PC-9 (cell line): Measurements from ENCODE around the gene MLN. TPM values are rescaled to one million over a fixed set of nuclear protein-coding genes. Genes with fewer than 3 reads are reported as not detected.

Experiments used
- BruUV-seq: library from RNA; stranded (reverse); fragments of 400-500 nt; replicated peaks from 2 replicates; lab custom pipeline; 2021; lab: Mats Ljungman, UMichigan
- CTCF ChIA-PET: fragments of 300-600 bp; sonication (Branson Sonifier 250); formaldehyde crosslinking; loops from one replicate; lab custom pipeline; 2022; ENCODE audit warnings: antibody characterized with exemption; lab: Charles Lee
- POLR2A ChIA-PET: fragments of 300-600 bp; sonication (Branson Sonifier 250); formaldehyde crosslinking; loops from one replicate; lab custom pipeline; 2022; ENCODE audit warnings: antibody characterized with exemption; ENCODE audit not compliant: unreplicated experiment; lab: Charles Lee
- DNase-seq, 2 experiments: peaks; one replicate each; pipeline versions ENCODE4 v3.0.0 to v3.0.0-alpha.2; 2015 to 2022; ENCODE audit warnings: mixed read lengths in 1 of 2
- H2AFZ ChIP-seq: fragments of 200-600 bp; sonication (generic); 2 replicates; pipeline ENCODE4 v1.8.1; 2017; ENCODE audit warnings: antibody characterized with exemption
- H3F3A ChIP-seq: fragments of 200-600 bp; sonication (generic); 2 replicates; pipeline ENCODE4 v1.8.1; 2017; ENCODE audit warnings: antibody characterized with exemption, mild to moderate bottlenecking, low read depth; ENCODE audit not compliant: insufficient read depth
- H3K27ac ChIP-seq: fragments of 200-600 bp; sonication (generic); 2 replicates; pipeline ENCODE4 v1.6.1; 2016; ENCODE audit warnings: mixed run types
- H3K27me3 ChIP-seq: fragments of 200-600 bp; sonication (generic); 2 replicates; pipeline ENCODE4 v1.6.1; 2016; ENCODE audit warnings: low read depth, mixed run types; ENCODE audit not compliant: insufficient read depth
- H3K36me3 ChIP-seq: fragments of 200-600 bp; sonication (generic); 2 replicates; pipeline ENCODE4 v1.6.1; 2016; ENCODE audit warnings: low read depth, mixed run types
- H3K4me1 ChIP-seq: fragments of 200-600 bp; sonication (generic); replicated peaks from 2 replicates; pipeline ENCODE4 v1.6.1; 2016; ENCODE audit warnings: mixed run types; ENCODE audit not compliant: insufficient read depth
- H3K4me2 ChIP-seq: fragments of 200-600 bp; sonication (generic); 2 replicates; pipeline ENCODE4 v1.6.1; 2017; ENCODE audit warnings: mixed run types
- H3K4me3 ChIP-seq: fragments of 200-600 bp; sonication (generic); 2 replicates; pipeline ENCODE4 v1.6.1; 2016; ENCODE audit warnings: mixed run types
- H3K79me2 ChIP-seq: fragments of 200-600 bp; sonication (generic); 2 replicates; pipeline ENCODE4 v1.6.1; 2017; ENCODE audit warnings: low read depth, mixed run types
- H3K9me2 ChIP-seq: fragments of 200-600 bp; sonication (generic); 2 replicates; pipeline ENCODE4 v1.8.1; 2017; ENCODE audit warnings: mild to moderate bottlenecking; ENCODE audit not compliant: insufficient read depth
- H3K9me3 ChIP-seq: fragments of 200-600 bp; sonication (generic); 2 replicates; pipeline ENCODE4 v1.8.1; 2016; ENCODE audit warnings: low read depth; ENCODE audit not compliant: insufficient read depth
- H4K20me1 ChIP-seq: fragments of 200-600 bp; sonication (generic); 2 replicates; pipeline ENCODE4 v1.8.1; 2017; ENCODE audit not compliant: insufficient read depth
- CTCF ChIP-seq: fragments of 200-600 bp; sonication (generic); conservative IDR thresholded peaks from 2 replicates; pipeline ENCODE4 v1.6.1; 2017; ENCODE audit warnings: mixed run types, antibody characterized with exemption, mild to moderate bottlenecking, moderate library complexity
- EZH2 ChIP-seq: fragments of 200-600 bp; sonication (generic); IDR thresholded peaks from 2 replicates; pipeline ENCODE4 v1.8.0; 2017; ENCODE audit warnings: antibody characterized with exemption, low read depth
- intact Hi-C: fragments of 100-400 bp; cut with micrococcal nuclease; formaldehyde crosslinking; loops from one replicate; pipeline ENCODE4 v1.10.0; 2022; ENCODE audit not compliant: unreplicated experiment
- total RNA-seq: library from RNA; stranded (reverse); gene quantifications from 2 replicates; pipeline ENCODE4 v1.2.3, GENCODE V29; 2021

The MLN gene
- total RNA-seq, 1 experiment from 2014 or later: not detected

- intact Hi-C loops: no loop called here
- H3K27ac ChIP-seq: no peak overlapping the region
These were observed 45.0 kb downstream of the MLN start for GRCh38 chr6:33758815-33759216.

GRCh38 chr6:33757906-33758305, 45.9 kb downstream of the MLN start:
- Histone ChIP-seq H3K4me2 (no peak overlapping the region), H3K27me3 (no peaks in the 10 kb centered on the region), H3K9me3 (no peaks in the 10 kb centered on the region), H3F3A (peaks cover 9% of the 10 kb centered on the region; the same call in 1 of the 2 replicates), H3K27ac (no peak overlapping the region), H3K79me2 (no peaks in the 10 kb centered on the region), H3K36me3 (no peaks in the 10 kb centered on the region), H3K9me2 (no peaks in the 10 kb centered on the region), H4K20me1 (no peaks in the 10 kb centered on the region), H3K4me1 (peaks cover 30% of the 10 kb centered on the region), H3K4me3 (no peak overlapping the region), H2AFZ (no peak overlapping the region)
- POLR2A ChIA-PET: no interaction called here
- BruUV-seq: no TSS peak
- intact Hi-C loops: no loop called here
- CTCF ChIA-PET: no interaction called here
- no peak for TF ChIP-seq CTCF
- no peak for TF ChIP-seq EZH2
- DNase-seq: no peak

More at GRCh38 chr6:33758815-33759216, 45.0 kb downstream of the MLN start:
- ChIA-PET POLR2A (no interaction called here), CTCF (no interaction called here)
- DNase-seq: no peak
- peaks cover 9% of the 10 kb centered on the region; the same call in 1 of the 2 replicates for H3F3A ChIP-seq
- H3K4me1 ChIP-seq: peaks cover 30% of the 10 kb centered on the region
- TF ChIP-seq CTCF (no peak), EZH2 (no peak)
- H3K27me3 ChIP-seq: no peaks in the 10 kb centered on the region
- no peaks in the 10 kb centered on the region for H4K20me1 ChIP-seq
- no peaks in the 10 kb centered on the region for H3K9me2 ChIP-seq
- H2AFZ ChIP-seq: no peak overlapping the region
- H3K4me3 ChIP-seq: no peak overlapping the region
- H3K79me2 ChIP-seq: no peaks in the 10 kb centered on the region
- H3K9me3 ChIP-seq: no peaks in the 10 kb centered on the region
- H3K4me2 ChIP-seq: no peak overlapping the region
- H3K36me3 ChIP-seq: no peaks in the 10 kb centered on the region
- BruUV-seq: no TSS peak

GRCh38 chr6:33757113-33757512, 46.7 kb downstream of the MLN start:
- Histone ChIP-seq H3K27me3 (no peaks in the 10 kb centered on the region), H2AFZ (no peak overlapping the region), H3K27ac (no peak overlapping the region), H3K4me1 (peaks cover 37% of the 10 kb centered on the region), H4K20me1 (no peaks in the 10 kb centered on the region), H3K36me3 (no peaks in the 10 kb centered on the region), H3K9me3 (no peaks in the 10 kb centered on the region), H3K4me2 (no peak overlapping the region), H3K79me2 (no peaks in the 10 kb centered on the region), H3K9me2 (no peaks in the 10 kb centered on the region), H3F3A (peaks cover 9% of the 10 kb centered on the region; the same call in 1 of the 2 replicates), H3K4me3 (no peak overlapping the region)
- intact Hi-C loops: no loop called here
- ChIA-PET POLR2A (no interaction called here), CTCF (no interaction called here)
- BruUV-seq: no TSS peak
- DNase-seq: no peak
- TF ChIP-seq EZH2: no peak
- TF ChIP-seq CTCF: no peak
